ENCODE measurements around the gene DHDH.
"Not testable (repeated sequence)": the region's sequence is repeated elsewhere in the genome, so short reads cannot be mapped to it uniquely, and the experiment has no call there.

The DHDH gene

DNA sequence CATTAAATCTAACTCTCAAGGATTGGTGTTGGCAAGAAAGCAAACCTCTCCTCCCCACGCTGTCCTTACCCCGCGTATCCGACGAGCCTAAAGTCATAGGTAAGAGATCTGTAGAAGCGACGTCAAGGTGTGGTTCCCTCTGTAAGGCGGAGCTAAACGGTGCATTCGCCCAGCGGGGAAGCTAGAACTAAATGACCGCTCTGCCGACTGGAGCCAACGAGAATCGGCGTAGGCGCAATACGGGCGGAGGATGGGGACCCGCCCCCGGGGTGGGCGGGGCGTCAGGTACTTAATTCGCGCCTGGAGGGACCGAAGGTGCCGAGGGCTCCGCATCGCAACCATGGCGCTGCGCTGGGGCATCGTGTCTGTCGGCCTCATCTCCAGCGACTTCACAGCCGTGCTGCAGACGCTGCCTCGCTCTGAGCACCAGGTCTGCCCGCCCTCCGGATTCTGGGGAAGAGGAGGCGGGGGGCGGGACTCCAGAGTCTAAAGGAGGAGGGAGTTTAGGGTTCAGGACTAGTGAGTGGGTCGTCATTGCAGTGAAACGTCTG lies at the start of gene DHDH:
Gene DHDH (plus strand): TSS at position 318 of the 551 bp plus-strand sequence. CDS start 23 bp downstream, at position 341.
- DNase-seq = peak; percentile 92

DNA sequence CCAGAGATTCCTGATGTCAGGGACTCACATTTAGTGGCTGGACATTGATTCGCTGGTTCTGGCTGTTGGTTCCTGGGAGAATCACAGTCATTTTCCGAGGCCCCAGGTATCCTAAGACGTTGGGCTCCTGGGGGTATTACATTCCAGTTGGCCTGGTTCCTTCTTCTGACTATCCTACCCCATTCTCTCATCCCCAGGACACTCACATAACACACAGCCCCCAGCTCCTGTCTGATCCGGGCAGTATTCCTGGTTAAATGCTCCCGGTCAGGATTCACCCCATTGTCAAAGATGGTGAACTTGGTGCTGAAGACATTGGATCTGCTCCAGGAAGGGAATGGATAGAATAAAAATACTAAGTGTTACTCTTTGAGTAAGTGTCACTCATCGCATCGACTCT lies 49.8 kb upstream of the DHDH start:
- no peak for DNase-seq

DNA sequence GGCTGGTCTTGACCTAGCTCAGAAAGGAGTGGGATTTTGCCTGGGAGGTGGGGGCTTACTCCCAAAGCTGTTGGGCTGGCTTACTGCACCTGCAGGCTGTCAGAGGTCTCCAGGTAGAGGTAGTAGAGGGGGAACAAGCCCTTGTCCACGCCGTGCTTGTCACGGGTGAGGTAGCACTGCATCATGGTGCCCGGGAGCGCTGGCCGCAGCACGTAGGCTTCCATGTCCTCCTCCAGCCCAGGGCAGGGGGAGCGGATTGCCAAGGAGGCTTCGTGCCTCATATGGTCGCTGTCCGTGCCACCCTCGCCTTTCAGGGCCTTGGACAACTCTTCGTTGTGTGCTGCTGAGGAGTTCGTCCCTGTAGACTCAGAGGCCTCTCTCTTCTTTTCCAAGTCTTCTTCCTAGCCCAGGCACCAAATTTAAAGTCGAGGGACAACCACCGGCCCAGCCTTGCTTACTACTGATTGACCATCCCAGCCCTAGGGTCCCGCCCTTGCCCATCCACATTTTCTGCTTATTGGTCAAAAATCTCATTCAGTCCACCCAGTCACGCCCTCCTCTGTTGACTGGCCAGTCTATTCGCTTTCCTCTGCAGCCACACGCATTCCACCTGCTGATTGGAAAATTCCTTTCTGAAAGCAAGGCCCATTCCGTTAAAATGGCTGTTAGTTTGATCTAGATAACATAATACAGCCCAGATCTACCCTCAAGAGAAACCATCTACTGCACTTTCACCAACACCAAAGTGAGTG lies 45.5 kb upstream of the DHDH start:
- no peak for DNase-seq

DNA sequence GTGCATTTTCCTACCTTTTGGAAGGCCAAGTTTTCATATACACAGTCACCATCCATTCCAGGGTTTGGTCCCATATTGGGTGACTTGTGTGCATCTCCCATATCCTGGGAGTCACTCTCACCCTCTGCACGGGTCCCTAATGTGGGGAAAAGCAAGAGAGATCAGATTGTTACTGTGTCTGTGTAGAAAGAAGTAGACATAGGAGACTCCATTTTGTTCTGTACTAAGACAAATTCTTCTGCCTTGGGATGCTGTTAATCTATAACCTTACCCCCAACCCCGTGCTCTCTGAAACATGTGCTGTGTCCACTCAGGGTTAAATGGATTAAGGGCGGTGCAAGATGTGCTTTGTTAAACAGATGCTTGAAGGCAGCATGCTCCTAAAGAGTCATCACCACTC lies 44.0 kb upstream of the DHDH start:
- DNase-seq = not testable (repeated sequence)

- no peak for DNase-seq
Observed at GRCh38 chr19:48890551-48890950, 42.9 kb upstream of the DHDH start.

GRCh38 chr19:48895226-48895625 lies 38.3 kb upstream of the DHDH start:
- DNase-seq = no peak

- no peak for DNase-seq
Observed at GRCh38 chr19:48896191-48896720, 37.2 kb upstream of the DHDH start.

DNA sequence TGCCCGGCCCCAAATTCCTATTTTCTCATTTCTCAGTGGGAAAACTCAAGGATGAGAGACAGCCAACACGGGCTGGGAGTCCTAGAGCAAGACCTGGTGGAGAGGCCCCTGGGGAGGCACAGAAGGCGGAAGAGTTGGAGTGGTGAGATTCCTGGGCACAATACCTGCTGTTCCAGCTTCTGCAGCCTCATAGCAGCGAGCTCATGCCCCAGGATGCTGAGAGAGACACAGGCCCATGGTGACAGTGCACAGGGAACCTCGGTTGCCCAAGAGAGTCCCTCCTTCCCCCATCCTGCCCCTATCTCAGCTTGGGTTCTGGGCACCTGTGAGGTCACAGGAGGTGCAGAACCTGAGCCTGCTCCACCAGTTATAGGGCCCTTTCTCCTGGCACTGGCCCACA lies 36.3 kb upstream of the DHDH start:
- DNase-seq = no peak

DNA sequence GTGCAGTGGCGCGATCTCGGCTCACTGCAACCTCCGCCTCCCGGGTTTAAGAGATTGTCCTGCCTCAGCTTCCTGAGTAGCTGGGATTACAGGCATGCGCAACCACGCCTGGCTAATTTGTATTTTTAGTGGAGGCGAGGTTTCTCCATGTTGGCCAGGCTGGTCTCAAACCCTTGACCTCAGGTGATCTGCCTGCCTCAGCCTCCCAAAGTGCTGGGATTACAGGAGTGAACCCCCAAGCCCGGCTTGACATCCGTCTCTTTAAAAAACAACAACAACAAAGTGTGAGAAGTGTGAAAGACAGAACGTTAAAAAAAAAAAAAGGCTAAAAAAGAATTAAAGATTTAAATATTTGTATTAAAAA lies 34.1 kb upstream of the DHDH start:
- DNase-seq = not testable (repeated sequence)

- DNase-seq = peak; percentile 96
Observed at GRCh38 chr19:48899781-48900476, 33.6 kb upstream of the DHDH start, which contains the start of gene NUCB1. Gene NUCB1, plus strand, starts transcription at chr19:48900312. Its CDS starts 485 bp downstream, at chr19:48900797.

- peak; percentile 7 for DNase-seq
Observed at GRCh38 chr19:48900477-48901406, 32.8 kb upstream of the DHDH start.

DNA sequence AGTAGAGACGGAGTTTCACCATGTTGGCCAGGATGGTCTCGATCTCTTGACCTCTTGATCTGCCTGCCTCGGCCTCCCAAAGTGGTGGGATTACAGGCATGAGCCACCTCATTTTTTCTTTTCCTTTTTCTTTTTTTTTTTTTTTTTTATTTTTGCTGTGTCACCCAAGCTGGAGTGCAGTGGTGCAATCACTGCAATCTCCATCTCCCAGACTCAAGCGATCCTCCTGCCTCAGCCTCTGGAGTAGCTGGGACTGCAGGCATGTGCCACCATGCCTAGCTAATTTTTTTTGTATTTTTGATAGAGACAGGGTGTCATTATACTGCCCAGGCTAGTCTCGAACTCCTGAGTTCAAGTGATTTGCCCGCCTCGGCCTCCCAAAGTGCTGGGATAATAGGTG lies 31.2 kb upstream of the DHDH start:
- DNase-seq = not testable (repeated sequence)

DNA sequence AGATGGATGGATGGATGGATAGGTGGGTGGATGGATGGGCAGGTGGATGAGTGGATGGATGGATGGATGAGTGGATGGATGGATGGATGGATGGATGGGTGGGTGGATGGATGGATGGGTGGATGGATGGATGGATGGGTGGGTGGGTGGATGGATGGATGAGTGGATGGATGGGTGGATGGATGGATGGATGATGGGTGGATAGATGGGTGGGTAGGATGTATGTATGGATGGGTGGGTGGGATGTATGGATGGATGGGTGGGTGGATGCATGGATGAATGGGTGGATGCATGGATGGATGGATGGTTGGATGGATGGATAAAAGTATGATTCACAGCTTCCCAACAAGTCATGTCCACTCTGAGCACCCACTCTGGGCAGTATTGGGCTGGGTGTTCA lies 29.7 kb upstream of the DHDH start:
- DNase-seq = not testable (repeated sequence)

GRCh38 chr19:48905664-48906063 lies 27.8 kb upstream of the DHDH start:
- no peak for DNase-seq

DNA sequence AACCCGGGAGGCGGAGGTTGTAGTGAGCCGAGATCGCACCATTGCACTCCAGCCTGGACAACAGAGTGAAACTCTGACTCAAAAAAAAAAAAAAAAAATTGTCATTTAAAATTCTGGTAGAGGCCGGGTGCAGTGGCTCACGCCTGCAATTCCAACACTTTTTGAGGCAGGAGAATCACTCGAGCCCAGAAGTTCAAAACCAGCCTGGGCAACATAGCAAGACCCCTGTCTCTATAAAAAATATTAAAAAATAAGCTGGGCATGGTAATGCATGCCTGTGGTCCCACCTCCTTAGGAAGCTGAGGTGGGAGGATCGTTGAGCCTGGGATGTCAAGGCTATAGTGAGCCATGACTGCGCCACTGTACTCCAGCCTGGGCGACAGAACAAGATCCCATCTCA lies 27.2 kb upstream of the DHDH start:
- no peak for DNase-seq

GRCh38 chr19:48907671-48908070 lies 25.8 kb upstream of the DHDH start:
- no peak for DNase-seq

GRCh38 chr19:48909424-48910077 lies 23.9 kb upstream of the DHDH start:
- not testable (repeated sequence) for DNase-seq

GRCh38 chr19:48910803-48911202 lies 22.7 kb upstream of the DHDH start:
- DNase-seq = no peak

GRCh38 chr19:48913114-48913889 lies 20.2 kb upstream of the DHDH start:
- DNase-seq = no peak

DNA sequence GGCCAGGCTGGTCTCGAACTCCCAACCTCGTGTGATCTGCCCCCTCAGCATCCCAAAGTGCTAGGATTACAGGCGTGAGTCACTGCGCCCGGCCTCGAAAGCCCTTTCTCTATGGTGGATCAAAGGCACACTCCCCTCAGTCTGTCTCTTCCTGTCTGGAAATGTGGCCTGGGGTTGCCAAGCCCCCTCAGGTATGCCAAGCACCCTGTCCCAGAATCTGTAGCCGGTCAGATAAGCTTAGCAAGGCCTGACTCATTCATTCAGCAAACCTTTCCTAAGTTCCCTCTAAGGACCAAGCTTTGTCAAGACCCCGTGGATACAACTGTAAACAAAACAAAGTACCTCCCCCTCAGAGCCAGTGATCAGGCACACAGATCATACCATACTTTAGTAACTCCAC lies 19.3 kb upstream of the DHDH start:
- peak; percentile 15 for DNase-seq

DNA sequence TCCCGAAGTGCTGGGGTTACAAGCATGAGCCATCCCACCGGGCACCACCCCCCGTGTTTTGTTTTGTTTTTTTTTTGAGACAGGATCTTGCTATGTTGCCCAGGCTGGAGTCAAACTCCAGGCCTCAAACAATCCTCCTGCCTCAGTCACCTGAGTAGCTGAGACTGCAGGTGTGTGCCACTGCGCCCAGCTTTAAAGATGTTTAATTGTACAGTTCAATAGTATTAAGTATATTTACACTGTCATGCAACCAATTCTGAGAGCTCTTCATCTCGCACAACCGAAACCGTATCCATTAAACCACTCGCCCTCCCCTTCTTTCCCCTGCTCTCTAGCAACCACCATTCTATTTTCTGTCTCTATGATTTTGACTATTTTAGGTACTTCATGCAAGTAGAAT lies 17.7 kb upstream of the DHDH start:
- peak; percentile 99 for DNase-seq
